ENCODE measurements around the gene DCLRE1A. TPM values are rescaled to one million over a fixed set of nuclear protein-coding genes. Genes with fewer than 3 reads are reported as not detected.

The DCLRE1A gene
- total and polyA plus RNA-seq, 10 of the 15 experiments (the other 5 are each of a cell fraction or from before 2014, with no cell fraction given), result 4.8 to 29.8 (median 14.0) TPM

DNA sequence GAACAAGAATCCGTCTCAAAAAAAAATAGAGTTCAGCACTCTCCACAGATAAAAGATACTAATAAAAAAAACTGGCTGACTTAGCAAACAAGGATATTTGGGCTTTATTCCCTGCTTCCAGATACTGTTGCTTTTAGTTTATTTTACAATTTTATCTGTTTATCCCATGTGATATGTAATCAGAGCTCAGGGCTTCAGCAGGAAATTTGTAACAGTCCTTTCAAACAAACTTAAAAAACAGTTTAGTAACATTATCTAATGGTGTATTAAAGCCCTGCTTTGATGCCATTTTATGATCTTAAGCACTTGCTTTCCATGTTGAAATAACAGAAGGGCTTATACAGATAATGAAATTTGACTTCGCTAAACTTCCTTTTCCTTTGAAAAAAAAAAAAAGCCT lies 28.1 kb downstream of the DCLRE1A start (continued):
- TF ChIP-seq RUNX3 (IDR thresholded peaks at IDR 0.05; ENCODE audit: low read length) (no peak), ZNF384 (IDR thresholded peaks at IDR 0.05; ENCODE audit: borderline replicate concordance, low read depth, low read length) (no peak)

GRCh38 chr10:113823389-113823788 lies 30.5 kb downstream of the DCLRE1A start:
- DNase-seq (ENCODE audit: low read depth, low spot score), result no peak
- Histone ChIP-seq H3K27ac (ENCODE audit: control insufficient read depth, insufficient read depth) (no peak overlapping the region), H3K4me2 (ENCODE audit: control insufficient read depth, insufficient read depth) (no peak overlapping the region), H3K27me3 (replicated peaks in 1 of 2; ENCODE audit: control insufficient read depth in 2 of 2, insufficient read depth in 2 of 2, low read length in 1 of 2) (no peaks in the 10 kb centered on the region), H3K4me1 (ENCODE audit: control insufficient read depth, insufficient read depth, low read length) (no peaks in the 10 kb centered on the region), H4K20me1 (ENCODE audit: control insufficient read depth, insufficient read depth) (no peaks in the 10 kb centered on the region), H2AFZ (ENCODE audit: control insufficient read depth, low read depth, low read length) (no peak overlapping the region), H3K36me3 (ENCODE audit: control insufficient read depth in 2 of 2, insufficient read depth in 2 of 2, low read length in 1 of 2) (no peaks in the 10 kb centered on the region), H3K4me3 (no peak overlapping the region), H3K79me2 (ENCODE audit: control insufficient read depth, insufficient read depth, low read length) (no peaks in the 10 kb centered on the region), H3K9me3 (replicated peaks; ENCODE audit: control insufficient read depth, insufficient read depth, low read length) (no peaks in the 10 kb centered on the region; the same call in 2 of the 3 replicates), H3K9ac (ENCODE audit: control insufficient read depth, insufficient read depth, low read length) (no peak overlapping the region)
- in situ Hi-C loops (cut with MboI) (no loop called here), intact Hi-C loops (cut with micrococcal nuclease; ENCODE audit: unreplicated experiment) (no loop called here)
- no peak for FAIRE-seq
- POLR2A ChIA-PET, result no interaction called here
- WGBS (ENCODE audit: insufficient coverage, insufficient replicate concordance, low lambda C conversion rate, missing lambda C conversion rate), result 18% methylated on average over 4 of the region's 4 CpGs
- SMC1A ChIA-PET (ENCODE audit: uncharacterized antibody, unreplicated experiment), result interaction anchor here (0.9 to 1.3 kb wide), 3 partner anchors 15 to 27 kb away, joined by 3 to 4 read pairs (median 3); no protein-coding TSS in a partner anchor
- ATAC-seq, result no peak
- no TSS peak for BruUV-seq (replicated peaks)
- CTCF ChIA-PET, result interaction anchor here (0.9 kb wide), 1 partner anchor 34 kb away, joined by 3 read pairs; no protein-coding TSS in a partner anchor
- no peak for TF ChIP-seq ZNF274 (IDR thresholded peaks at IDR 0.05; ENCODE audit: insufficient read depth, insufficient read length)
- TF ChIP-seq CHD4 (IDR thresholded peaks at IDR 0.05), result no peak
- TF ChIP-seq SMAD1 (IDR thresholded peaks at IDR 0.05; ENCODE audit: low read depth, partially characterized antibody), result no peak
- TF ChIP-seq ZBED1 (IDR thresholded peaks at IDR 0.05; ENCODE audit: borderline replicate concordance), result no peak
- no peak for TF ChIP-seq PAX8 (IDR thresholded peaks at IDR 0.05)
- TF ChIP-seq TBL1XR1 (IDR thresholded peaks at IDR 0.05; ENCODE audit: low read depth, low read length), result no peak
- no peak for TF ChIP-seq MXI1 (IDR thresholded peaks at IDR 0.05; ENCODE audit: low read depth, low read length)
- no peak for TF ChIP-seq SIN3A (IDR thresholded peaks at IDR 0.05; ENCODE audit: low read depth, low read length)
- TF ChIP-seq JUNB (IDR thresholded peaks at IDR 0.05), result no peak
- no peak for TF ChIP-seq KAT2A (conservative IDR thresholded peaks at IDR 0.05; ENCODE audit: control insufficient read depth, low read depth, low read length)
- TF ChIP-seq CREB1 (IDR thresholded peaks at IDR 0.05; ENCODE audit: low read depth), result no peak
- no peak for TF ChIP-seq YY1 (IDR thresholded peaks at IDR 0.05; ENCODE audit: low read depth, low read length)
- RAD21 ChIA-PET (ENCODE audit: unreplicated experiment), result no interaction called here

Measured in GM12878 (cell line).